Right lobe of liver (tissue), 6 donors: Measurements from ENCODE around the gene IFIH1. TPM values are rescaled to one million over a fixed set of nuclear protein-coding genes. Genes with fewer than 3 reads are reported as not detected.

Experiments
- ATAC-seq, 4 donors: fragments of 200-7000 bp; cut with Tn5 transposase; one replicate each; pipeline ENCODE4 v1.9.1; 2020; ENCODE audit warnings: mild to moderate bottlenecking in 4 of 4, moderate library complexity in 4 of 4
- DNase-seq, 3 donors: peaks; one replicate each; pipeline ENCODE4 v3.0.0-alpha.2; 2020
- H3K27ac ChIP-seq, 3 donors: fragments of 200-600 bp; one replicate each; pipeline ENCODE4 v1.8.0; 2022
- H3K27me3 ChIP-seq, 2 donors: fragments of 200-600 bp; one replicate each; pipeline ENCODE4 v1.8.0; 2022
- H3K36me3 ChIP-seq, 4 donors: fragments of 200-600 bp; sonication (generic) in 1 of 4; one replicate each; pipeline versions ENCODE4 v1.5.1 to v1.8.0; 2017 to 2022; ENCODE audit warnings: control low read depth in 1 of 4
- H3K4me1 ChIP-seq, 4 donors: fragments of 200-600 bp; sonication (generic) in 1 of 4; one replicate each; pipeline versions ENCODE4 v1.5.1 to v1.8.0; 2017 to 2022; ENCODE audit warnings: control low read depth in 1 of 4
- H3K4me3 ChIP-seq, 3 donors: fragments of 200-600 bp; one replicate each; pipeline ENCODE4 v1.8.0; 2022
- H3K9me3 ChIP-seq, 4 donors: fragments of 200-600 bp; sonication (generic) in 1 of 4; one replicate each; pipeline versions ENCODE4 v1.5.1 to v1.8.0; 2017 to 2022; ENCODE audit warnings: control low read depth in 1 of 4
- POLR2A ChIP-seq: fragments of 450-650 bp; IDR thresholded peaks from one replicate; pipeline ENCODE4 v1.6.1; 2017; ENCODE audit warnings: antibody characterized with exemption, mild to moderate bottlenecking
- WGBS: methylation state at CpG from one replicate; pipeline ENCODE4 v1.1.6; 2018; ENCODE audit warnings: low coverage, low lambda C conversion rate; ENCODE audit not compliant: insufficient coverage; ENCODE audit errors: missing lambda C conversion rate; 5-methylcytosine and 5-hydroxymethylcytosine counted together
- intact Hi-C, 2 donors: fragments of 100-400 bp; cut with DNase I; formaldehyde crosslinking; loops; one replicate each; pipeline versions ENCODE4 v1.11.2 to v1.14.1; 2022
- total RNA-seq, 6 experiments: library from RNA; depleted of rRNA in 2 of 6; stranded (reverse); fragments of >200 nt in 2 of 6; fragmentation: NEBNext Ultra II Directional in 3 of 6; extraction: Animal tissue kit (Norgen Biotek cat#: 25700) in 3 of 6; gene quantifications; one replicate each; pipeline versions ENCODE4 v1.1.0 to v1.2.4, GENCODE V29; 2016 to 2023
- TF ChIP-seq, protein P1 (sequence below), 4 donors: fragments of 200-600 bp in 3 of 4; fragments of 450-650 bp in 1 of 4; IDR thresholded peaks; one replicate each; pipeline versions ENCODE4 v1.5.1 to v1.8.0; 2016 to 2022; ENCODE audit warnings: antibody characterized with exemption in 4 of 4, mild to moderate bottlenecking in 2 of 4
- donor health status: DM: no; HTN: yes; CAD: no.
- donor health status: DM: no; HTN: no; CAD: no.
- donor health status: DM: no; HTN: no; CAD: no.
- donor health status: DM: no; HTN: yes; CAD: no.
- donor health status: DM: no; HTN: yes; CAD: no.

The IFIH1 gene
- total RNA-seq, 6 experiments from 2014 or later, result 8.8 to 15.6 (median 11.9) TPM

DNA sequence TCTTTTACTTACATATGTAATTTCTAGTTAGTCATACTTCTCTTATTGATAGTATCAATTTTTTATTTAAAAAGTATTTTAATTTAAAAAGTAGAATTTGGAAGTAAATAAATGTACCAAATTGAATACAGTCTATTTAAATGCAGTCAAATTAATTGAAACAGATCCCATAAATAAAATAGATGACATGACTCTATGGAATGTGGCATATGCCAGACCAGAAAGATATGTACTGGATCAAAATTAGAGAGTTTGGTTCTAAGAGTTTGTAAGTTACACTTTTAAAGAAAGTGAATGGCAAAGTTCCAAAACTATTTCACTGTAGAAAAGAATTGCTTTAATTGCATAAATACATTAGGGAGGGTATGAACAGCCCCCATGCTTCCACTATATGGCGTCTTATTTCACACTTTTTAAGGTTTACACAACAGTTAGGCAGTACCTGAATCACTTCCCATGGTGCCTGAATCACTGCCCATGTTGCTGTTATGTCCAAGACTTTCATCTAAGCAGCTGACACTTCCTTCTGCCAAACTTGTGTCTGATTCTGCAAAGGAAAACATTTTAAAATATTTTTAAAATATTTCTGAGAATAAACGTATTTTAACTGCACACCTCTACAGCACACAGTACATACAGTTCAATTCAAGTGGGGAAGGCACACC lies 25.2 kb downstream of the IFIH1 start:
- no peak for DNase-seq
- H3K27me3 ChIP-seq, result no peaks in the 10 kb centered on the region
- H3K27ac ChIP-seq, result no peak overlapping the region
- H3K36me3 ChIP-seq, result peaks cover 0 to 2% (median 0%) of the 10 kb centered on the region in 4 donors
- H3K9me3 ChIP-seq, result no peaks in the 10 kb centered on the region
- intact Hi-C loops, result no loop called here
- 56% methylated on average over 2 of the region's 2 CpGs for WGBS
- ATAC-seq, result no peak
- peaks cover 0 to 3% (median 0%) of the 10 kb centered on the region in 4 donors for H3K4me1 ChIP-seq
- H3K4me3 ChIP-seq, result no peak overlapping the region
- TF ChIP-seq POLR2A, result no peak
- TF ChIP-seq, protein P1, sequence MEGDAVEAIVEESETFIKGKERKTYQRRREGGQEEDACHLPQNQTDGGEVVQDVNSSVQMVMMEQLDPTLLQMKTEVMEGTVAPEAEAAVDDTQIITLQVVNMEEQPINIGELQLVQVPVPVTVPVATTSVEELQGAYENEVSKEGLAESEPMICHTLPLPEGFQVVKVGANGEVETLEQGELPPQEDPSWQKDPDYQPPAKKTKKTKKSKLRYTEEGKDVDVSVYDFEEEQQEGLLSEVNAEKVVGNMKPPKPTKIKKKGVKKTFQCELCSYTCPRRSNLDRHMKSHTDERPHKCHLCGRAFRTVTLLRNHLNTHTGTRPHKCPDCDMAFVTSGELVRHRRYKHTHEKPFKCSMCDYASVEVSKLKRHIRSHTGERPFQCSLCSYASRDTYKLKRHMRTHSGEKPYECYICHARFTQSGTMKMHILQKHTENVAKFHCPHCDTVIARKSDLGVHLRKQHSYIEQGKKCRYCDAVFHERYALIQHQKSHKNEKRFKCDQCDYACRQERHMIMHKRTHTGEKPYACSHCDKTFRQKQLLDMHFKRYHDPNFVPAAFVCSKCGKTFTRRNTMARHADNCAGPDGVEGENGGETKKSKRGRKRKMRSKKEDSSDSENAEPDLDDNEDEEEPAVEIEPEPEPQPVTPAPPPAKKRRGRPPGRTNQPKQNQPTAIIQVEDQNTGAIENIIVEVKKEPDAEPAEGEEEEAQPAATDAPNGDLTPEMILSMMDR (IDR thresholded peaks at IDR 0.05), result no peak

DNA sequence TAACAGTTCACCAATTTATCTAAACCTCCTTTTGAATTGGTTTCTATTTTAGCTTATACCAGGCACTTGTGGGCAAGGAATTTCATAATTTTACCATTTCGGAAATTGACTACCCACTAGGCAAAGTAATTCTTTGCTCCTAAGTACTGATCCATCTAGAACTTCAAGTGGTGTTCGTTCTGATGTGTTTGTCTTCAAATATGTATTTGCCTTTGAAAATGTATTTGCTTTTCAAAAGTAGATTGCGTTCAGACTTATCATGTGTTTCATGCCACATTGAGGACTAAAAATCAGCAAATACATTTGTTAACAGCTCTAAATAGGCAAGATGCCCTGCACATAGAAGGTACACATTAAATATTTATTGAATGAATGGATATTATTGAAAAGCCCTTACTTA lies 26.7 kb downstream of the IFIH1 start:
- no peak for ATAC-seq
- WGBS, result 87% methylated on average over 3 of the region's 3 CpGs
- H3K4me1 ChIP-seq, result no peaks in the 10 kb centered on the region
- no peaks in the 10 kb centered on the region for H3K9me3 ChIP-seq
- no peak for TF ChIP-seq POLR2A
- TF ChIP-seq, protein P1 (IDR thresholded peaks at IDR 0.05), result no peak
- intact Hi-C loops, result no loop called here
- DNase-seq, result no peak
- H3K27ac ChIP-seq, result no peak overlapping the region
- no peaks in the 10 kb centered on the region for H3K27me3 ChIP-seq
- H3K4me3 ChIP-seq, result no peak overlapping the region
- H3K36me3 ChIP-seq, result peaks cover 0 to 15% (median 0%) of the 10 kb centered on the region in 4 donors

DNA sequence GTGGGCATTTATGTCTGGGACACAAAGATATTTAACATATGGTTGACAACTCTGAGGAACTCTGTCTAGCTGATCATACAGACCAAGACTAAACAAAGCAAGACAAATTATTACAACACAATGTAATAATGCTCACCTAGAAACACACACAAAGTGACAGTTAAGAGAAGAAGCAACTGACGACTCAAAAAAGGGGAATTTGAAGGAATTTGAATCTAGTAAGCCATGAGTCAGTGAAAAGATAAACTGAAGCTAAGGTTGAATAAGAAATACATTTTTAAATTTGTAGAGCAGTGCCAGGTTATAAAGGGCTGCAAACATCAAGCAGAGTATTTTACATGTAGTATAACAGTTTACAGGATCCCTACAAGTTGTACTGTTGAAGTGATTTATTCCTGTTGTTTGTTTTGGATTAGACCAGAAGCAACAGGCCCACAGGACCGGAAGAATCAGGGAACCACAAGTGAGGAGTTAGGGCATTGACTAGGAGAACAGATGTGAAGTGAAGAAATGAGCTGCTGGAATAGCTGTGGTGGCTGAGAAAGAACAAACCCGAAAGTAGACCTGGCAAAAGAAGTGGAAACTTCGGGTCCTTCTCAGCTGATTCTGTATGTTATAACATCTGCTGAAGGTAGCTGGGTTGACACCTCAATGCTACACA lies 35.6 kb downstream of the IFIH1 start:
- Histone ChIP-seq H3K27ac (no peak overlapping the region), H3K9me3 (no peaks in the 10 kb centered on the region), H3K36me3 (peaks cover 0 to 59% (median 5%) of the 10 kb centered on the region in 4 donors), H3K4me3 (no peak overlapping the region), H3K27me3 (no peaks in the 10 kb centered on the region), H3K4me1 (no peaks in the 10 kb centered on the region)
- intact Hi-C loops, result no loop called here
- TF ChIP-seq POLR2A, result no peak
- TF ChIP-seq, protein P1 (IDR thresholded peaks at IDR 0.05), result no peak
- WGBS, result 94% methylated on average over 4 of the region's 4 CpGs
- no peak for DNase-seq
- no peak for ATAC-seq

DNA sequence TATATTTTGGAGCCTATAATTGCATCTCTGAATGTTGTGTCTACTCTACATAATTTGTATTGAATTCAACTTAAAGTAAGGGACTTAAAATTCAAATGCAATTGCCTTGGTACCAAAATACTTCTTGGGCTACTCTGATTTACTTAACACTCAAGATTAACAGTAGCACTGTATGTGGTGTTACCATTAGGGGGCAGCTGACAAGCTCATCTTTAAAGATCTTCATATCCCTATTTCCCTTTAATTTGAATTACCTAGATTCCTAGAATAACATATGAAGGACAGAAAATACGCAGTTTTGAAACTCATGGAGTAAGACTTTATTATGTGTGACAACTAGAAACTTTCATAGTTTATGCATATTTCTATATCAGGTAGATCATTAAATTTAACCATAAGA lies 37.8 kb downstream of the IFIH1 start:
- 100% methylated on average over 1 of the region's 1 CpG for WGBS
- no peak for ATAC-seq
- TF ChIP-seq, protein P1 (IDR thresholded peaks at IDR 0.05), result peak in 1 of 4 donors; percentile 8
- TF ChIP-seq POLR2A, result no peak
- no peak for DNase-seq
- intact Hi-C loops, result no loop called here
- Histone ChIP-seq H3K27ac (no peak overlapping the region), H3K27me3 (no peaks in the 10 kb centered on the region), H3K9me3 (no peaks in the 10 kb centered on the region), H3K36me3 (peaks cover 0 to 62% (median 7%) of the 10 kb centered on the region in 4 donors), H3K4me3 (no peak overlapping the region), H3K4me1 (no peaks in the 10 kb centered on the region)
